ENCODE measurements around the gene PKD1.

PKD1 gene

DNA sequence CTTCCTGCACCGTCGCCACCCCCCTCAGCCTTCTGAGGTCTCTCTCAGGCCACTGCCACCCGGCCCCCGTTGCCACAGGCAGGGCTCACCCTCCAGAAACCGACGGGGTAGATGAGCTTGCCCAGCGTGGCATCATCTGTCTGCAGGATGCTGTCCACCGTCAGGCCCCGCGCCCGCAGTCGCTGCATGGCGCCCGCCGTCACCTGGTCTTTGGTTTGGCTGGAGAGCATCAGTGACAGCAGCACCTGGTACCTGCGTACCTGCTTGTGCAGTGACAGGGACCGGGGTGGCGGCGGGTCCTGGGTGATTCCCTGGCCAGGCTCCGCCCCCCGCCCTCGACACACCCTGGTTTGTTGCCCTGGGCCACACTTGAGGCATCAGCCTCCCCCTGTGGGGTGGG, 91.2 kb downstream of the PKD1 start:
- Mint-ChIP-seq H3K36me3 (no peaks in the 10 kb centered on the region), H3K27me3 (no peaks in the 10 kb centered on the region), H3K4me3 (no peak overlapping the region), H3K27ac (no peak overlapping the region), H3K4me1 (ENCODE audit: low read depth) (peaks cover 12% of the 10 kb centered on the region), H3K9me3 (ENCODE audit: low read depth) (no peaks in the 10 kb centered on the region)

DNA sequence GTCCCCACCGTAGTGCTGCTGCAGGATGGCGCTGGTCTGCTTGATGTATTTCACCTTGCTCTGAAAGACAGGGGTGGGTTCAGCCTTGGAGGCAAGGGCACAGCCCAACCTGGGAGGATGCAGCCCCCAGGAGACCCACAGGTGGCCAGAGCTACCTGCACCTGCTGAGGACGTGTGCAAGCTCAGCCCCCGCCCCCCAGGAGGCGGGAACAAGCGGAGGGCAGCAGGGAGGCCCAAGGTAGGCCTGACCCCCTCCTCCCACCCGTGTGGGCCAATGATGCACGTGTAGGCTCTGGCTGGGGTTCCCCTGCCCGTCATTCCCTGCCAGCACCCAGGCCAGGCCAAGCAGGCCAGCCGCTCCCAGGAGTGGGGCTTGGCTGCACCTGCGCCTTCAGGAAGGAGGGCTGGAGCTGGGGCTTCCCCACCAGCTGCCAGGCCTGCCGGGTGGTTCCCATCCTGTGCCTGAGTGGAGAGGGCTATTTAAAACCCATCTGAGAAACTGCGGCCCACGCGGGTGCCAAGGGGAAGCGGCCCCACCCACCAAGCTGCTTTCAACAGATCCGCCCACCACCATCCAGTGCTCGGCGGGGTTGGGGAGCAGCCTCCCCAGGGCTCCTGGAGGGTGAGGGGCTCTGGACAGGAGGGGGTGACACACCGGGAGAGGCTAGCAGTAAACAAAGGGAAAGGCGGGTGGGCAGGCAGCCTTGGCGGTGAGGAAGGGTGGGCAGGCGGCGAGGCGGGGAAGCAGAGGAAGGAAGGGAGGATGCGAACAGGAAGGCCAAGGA, 91.8 kb downstream of the PKD1 start:
- no peaks in the 10 kb centered on the region for H3K27me3 Mint-ChIP-seq
- peaks cover 12% of the 10 kb centered on the region for H3K4me1 Mint-ChIP-seq (ENCODE audit: low read depth)
- no peaks in the 10 kb centered on the region for H3K36me3 Mint-ChIP-seq
- no peak overlapping the region for H3K27ac Mint-ChIP-seq
- H3K4me3 Mint-ChIP-seq: no peak overlapping the region
- no peaks in the 10 kb centered on the region for H3K9me3 Mint-ChIP-seq (ENCODE audit: low read depth)

DNA sequence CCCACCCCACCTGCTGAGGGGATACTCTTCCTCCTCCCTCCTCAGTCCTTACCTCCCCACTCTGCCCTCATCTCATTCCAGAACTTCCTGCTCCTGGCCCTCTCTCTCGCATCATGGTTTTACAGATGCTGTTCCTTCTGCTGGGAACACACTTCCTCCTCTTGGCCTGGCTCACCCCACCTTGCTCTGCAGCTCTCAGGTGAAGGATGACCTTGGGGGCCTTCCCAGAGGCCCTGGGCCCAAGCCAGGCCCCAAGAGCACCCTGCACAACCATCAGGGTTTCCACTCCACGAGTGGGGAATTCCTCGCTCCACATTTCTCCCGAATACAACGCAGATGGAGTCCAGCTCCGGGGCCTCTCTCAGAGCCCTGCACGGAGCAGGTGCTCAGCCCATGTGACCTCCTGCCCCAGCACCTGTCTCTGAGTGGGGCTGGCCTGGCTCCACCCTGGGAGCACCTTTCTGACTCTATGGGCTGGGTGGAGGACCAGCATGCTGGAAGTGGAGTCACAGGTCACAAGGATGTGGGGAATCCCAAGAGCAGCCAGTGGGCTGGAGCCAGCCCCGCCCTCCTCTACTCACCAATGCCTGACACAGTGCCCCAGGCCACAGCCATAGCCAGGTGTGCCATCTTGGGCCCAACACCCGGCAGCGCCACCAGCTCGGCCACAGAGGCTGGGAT, 92.6 kb downstream of the PKD1 start:
- no peak overlapping the region for H3K27ac Mint-ChIP-seq

DNA sequence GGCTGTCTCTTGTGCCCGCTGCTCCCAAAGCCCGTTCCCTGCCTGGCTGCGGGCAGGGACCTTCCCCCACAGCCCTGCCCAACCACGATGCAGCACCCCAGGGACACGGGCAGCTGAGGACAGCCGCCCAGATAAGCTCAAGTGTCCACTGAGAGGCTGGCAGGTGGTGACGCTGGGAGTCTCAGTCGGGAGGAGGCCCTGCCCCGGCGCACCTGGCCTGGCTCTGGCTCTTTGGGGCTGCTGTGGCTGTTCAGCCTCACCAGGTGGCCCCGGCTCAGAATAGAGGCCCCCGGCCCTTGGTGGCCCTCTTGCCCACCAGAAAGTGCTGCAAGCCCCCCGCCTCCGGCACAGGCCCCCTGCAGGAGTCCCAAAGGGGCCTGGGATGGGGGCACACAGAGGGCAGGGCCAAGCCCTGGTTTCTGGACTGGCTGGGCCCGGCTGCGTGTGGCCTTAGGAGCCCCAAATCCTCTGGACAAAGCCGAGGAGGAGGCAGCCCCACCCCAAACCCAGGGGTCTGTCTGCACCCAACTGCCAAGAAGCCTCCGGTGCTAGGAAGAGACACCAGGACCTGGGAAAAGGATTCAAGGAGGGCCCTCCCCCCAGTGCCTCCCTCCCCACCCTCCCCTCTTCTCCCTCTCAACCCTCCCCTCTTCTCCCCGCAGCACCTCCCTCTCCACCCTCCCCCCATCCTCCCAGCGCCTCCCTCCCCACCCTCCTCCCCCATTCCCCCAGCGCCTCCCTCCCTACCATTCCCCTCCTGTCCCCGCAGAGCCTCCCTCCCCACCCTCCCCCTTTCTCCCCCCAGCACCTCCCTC, 93.3 kb downstream of the PKD1 start:
- no peaks in the 10 kb centered on the region for H3K36me3 Mint-ChIP-seq
- no peaks in the 10 kb centered on the region for H3K9me3 Mint-ChIP-seq (ENCODE audit: low read depth)
- peaks cover 6% of the 10 kb centered on the region for H3K4me1 Mint-ChIP-seq (ENCODE audit: low read depth)
- H3K27ac Mint-ChIP-seq: no peak overlapping the region
- no peak overlapping the region for H3K4me3 Mint-ChIP-seq
- no peaks in the 10 kb centered on the region for H3K27me3 Mint-ChIP-seq

More for the DNA sequence above, 92.6 kb downstream of the PKD1 start:
- H3K9me3 Mint-ChIP-seq (ENCODE audit: low read depth): no peaks in the 10 kb centered on the region
- peaks cover 6% of the 10 kb centered on the region for H3K4me1 Mint-ChIP-seq (ENCODE audit: low read depth)
- no peak overlapping the region for H3K4me3 Mint-ChIP-seq
- H3K36me3 Mint-ChIP-seq: no peaks in the 10 kb centered on the region
- H3K27me3 Mint-ChIP-seq: no peaks in the 10 kb centered on the region

DNA sequence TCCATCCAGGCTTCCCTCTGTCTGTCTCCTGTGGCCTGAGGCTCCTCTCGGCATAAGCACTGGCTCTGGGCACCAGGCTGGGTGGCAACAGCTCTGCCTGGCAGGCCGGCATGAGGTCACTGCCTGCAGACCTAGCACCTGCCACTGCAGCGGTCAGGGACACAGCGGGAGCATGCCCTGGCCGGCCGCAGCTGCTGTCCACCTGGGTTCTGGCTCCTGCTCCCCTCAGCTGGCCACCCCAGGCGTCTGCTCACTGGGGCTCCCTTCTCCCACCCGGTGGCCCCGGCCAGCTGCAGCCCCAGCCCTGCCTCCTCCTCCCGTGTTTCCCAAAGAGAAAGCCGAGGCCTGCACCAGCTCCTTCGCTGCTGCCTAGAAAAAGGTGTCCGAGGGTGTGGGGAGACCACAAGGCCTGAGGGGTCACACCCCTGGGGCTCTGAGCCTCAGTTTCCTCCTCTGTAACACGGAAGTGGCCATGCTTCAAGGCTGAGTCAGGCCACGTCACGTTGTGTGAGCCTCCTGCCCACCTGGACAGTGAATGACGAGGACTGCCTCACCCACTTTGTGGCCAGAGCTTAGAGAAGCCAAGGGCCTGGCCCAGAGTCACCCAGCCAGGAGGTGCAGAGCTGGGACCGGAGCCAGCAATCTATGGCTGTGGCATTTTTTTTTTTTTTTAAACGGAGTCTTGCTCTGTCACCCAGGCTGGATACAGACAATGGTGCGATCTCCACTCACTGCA, 94.7 kb downstream of the PKD1 start:
- H3K4me3 Mint-ChIP-seq: no peak overlapping the region
- no peaks in the 10 kb centered on the region for H3K9me3 Mint-ChIP-seq (ENCODE audit: low read depth)
- H3K27ac Mint-ChIP-seq: no peak overlapping the region
- H3K36me3 Mint-ChIP-seq: no peaks in the 10 kb centered on the region
- H3K27me3 Mint-ChIP-seq: no peaks in the 10 kb centered on the region
- H3K4me1 Mint-ChIP-seq (ENCODE audit: low read depth): no peaks in the 10 kb centered on the region

DNA sequence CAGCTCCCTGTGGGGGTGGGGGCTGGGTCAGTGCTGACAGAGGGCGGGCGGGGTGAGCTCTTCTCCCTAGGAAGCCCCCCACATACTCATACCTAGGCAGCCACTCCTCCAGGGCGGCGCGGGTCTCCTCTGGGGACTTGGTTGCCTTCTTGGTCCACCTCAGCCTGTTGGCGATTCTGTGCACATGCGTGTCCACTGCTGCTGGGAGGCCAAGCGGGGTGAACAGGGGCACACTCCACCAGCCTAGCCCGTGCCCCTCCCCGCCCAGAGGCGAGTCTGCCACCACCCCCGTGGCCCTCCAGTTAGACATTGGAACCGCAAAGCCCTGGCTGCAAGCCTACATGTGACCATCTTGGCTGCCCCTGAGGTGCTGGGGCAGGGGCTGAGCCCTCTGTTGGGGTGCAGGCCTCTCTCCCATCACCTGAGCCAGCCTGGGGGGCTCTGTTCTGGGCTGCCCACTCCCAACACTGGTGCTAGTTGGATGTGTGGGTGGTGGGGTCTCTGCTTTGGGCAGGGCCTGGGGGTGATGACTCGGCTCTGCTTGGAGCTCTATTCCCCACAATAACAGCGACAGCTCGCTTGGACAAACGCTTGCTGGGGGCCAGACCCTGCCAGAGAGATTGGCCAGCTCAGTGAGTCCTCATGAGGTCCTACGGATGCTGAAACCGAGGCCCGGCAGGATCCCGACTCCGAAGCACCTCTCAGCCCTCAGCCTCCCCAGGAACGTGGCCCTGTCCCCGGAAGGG, 95.5 kb downstream of the PKD1 start:
- no peak overlapping the region for H3K27ac Mint-ChIP-seq

DNA sequence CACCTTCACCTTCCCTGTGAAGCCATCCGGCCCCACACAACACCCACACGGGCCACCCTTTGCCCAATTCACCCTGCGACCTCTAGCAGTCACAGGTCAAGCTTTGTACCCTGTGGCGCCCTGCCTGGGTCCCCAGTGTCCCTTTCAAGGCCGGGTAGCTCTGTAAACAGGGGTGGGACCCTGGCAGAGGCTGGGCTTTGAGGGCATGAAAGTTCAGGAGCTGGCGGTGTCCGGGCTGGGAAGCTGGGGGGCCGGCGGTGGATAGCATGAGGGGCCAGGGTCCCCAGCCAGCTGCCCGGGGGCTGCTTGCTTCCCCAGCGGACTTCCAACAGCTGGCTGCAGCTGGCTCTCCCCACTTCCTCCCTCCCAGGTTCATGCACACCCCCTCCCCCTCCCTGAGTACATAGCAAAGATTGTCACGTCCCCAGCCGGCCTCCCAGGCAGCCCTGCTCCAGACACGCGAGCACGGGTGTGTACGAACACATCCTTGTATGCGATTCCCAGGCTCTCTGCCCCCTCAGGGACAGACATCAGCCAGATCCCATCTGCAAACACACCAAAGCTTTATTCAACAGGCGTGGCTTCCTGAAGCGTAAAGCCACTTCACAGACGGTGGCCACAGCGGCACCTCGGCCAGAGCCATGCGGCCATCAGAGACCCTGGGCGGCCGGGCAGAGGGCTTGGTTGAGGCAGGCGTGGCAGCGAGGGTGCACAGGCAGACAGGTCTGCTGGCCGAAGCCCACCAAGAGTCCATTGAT, 96.2 kb downstream of the PKD1 start:
- H3K27ac Mint-ChIP-seq: no peak overlapping the region
- H3K27me3 Mint-ChIP-seq: no peaks in the 10 kb centered on the region
- no peaks in the 10 kb centered on the region for H3K36me3 Mint-ChIP-seq
- H3K9me3 Mint-ChIP-seq (ENCODE audit: low read depth): no peaks in the 10 kb centered on the region
- no peaks in the 10 kb centered on the region for H3K4me1 Mint-ChIP-seq (ENCODE audit: low read depth)
- H3K4me3 Mint-ChIP-seq: no peak overlapping the region

More for the DNA sequence above, 95.5 kb downstream of the PKD1 start:
- no peaks in the 10 kb centered on the region for H3K36me3 Mint-ChIP-seq
- no peaks in the 10 kb centered on the region for H3K9me3 Mint-ChIP-seq (ENCODE audit: low read depth)
- H3K4me3 Mint-ChIP-seq: no peak overlapping the region
- H3K4me1 Mint-ChIP-seq (ENCODE audit: low read depth): no peaks in the 10 kb centered on the region
- H3K27me3 Mint-ChIP-seq: no peaks in the 10 kb centered on the region
